ENCODE results near the gene C10orf105.

Gene C10orf105

DNA sequence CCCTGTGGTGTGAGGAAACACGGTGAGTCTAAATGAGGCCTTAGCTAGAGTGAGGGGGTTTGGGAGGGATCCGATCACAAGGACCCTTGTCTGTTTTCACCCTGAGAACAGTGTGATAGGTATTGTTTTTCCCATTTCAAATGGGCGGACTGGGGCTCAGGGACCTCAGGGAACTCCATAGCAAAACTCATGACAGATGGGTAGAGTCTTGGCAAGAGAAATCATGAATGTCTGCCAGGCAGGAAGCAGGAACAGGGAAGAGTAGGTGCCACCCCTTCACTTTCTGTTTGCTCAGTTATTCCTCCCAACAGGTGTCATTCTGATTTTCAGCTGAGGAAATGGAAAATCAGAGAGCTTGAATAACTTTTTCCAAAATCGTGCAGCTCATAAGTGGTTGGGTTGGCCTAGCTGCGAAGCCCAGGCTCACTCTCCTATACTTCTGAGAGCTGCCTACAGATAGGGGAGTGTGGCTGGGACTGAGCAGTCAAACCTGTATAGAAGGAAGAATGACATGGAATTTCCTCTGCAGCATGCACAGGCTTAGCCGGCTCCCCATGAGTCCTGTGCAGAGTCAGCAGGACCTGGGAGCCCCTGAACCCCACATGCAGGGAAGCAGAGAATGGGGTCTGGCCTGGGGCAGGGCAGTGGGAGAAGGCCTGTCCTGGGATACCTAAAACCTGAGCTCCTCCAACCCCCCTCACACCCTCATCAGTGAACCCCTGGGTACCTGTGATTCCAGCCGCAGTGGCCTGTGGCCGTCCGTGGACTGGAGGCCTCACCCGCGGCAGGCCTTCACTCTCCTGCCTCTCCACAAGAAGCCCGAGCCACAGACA lies 17.6 kb upstream of the C10orf105 start:
- DNase-seq, result no peak

DNA sequence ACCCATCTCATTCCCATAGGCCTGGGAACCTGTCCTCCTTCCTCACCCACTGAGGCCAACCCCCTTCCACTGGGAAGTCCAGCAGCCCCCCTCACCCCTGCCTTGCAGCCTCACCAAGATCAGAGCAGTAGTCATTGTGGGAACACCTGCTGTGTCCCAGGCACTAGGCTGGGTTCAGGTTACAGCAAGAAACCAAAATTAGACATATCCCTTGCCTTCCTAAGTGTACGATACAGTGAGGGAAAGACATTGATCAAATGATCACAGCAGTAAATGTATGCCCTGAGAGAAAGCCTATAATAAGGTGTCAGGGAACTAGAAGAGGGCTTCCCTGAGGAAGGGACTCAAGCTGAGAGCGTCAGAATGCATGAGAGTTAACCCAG lies 17.0 kb upstream of the C10orf105 start:
- DNase-seq, result no peak

DNA sequence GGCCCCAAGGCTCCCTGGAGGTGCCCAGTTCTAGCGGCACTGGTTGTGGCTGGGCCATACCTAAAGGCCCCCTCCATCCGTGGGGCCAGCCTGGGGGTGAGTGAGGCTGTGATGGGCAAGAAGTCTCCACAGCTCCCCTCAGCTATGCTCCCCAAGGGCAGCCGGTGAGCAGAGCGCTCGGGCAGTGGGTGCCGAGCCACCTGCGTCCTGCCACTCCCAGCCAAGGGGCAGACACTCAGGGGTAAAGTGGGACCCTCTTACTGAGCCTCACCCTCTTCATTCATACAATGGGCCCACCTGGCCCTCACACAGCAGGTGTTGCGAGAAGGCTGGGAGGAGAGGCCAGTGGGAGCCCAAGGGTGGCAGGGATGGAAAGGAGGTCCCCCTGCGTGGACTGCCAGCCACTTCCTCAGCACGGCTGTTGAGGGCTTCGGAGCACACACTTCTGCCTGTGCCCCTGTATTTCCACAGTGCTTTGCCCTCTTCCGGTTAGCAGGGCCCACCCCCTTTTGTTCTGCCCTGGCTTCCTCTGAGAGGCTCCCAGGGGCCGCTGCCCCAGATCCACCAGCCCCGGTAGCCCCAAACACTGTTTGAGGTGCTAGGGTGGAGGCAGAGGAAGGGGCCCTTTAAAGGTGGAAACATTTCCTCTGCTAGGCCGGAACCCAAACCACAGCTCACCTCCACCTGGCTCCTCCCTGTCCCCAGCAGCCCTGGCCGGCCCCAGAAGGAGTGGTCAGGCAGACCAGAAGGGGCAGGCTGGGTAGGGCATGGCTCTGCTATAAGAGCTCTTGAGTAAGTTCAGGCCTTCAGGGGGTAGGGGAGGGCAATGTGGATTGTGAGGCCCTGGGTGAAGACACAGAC lies 16.4 kb upstream of the C10orf105 start:
- no peak for DNase-seq

DNA sequence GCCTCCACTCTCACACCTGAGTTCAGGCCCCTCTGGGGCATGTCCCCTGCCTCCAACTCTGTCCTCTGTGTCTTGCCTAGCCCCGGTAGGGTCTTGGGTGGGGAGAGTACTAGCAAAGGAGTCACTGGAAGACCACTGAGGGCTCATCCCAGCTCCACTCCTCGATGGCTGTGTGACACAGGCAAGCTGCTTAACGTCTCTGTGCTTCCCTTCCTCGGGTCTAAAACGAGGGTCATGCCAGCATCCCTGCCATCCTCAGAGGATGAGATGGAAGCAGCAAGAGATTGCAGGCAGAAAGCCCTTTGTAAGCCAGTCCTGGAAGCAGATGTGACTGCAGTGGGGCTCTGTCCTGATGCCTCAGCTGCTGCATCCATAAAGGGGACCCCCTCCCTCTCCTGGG lies 15.2 kb upstream of the C10orf105 start:
- DNase-seq, result no peak

DNA sequence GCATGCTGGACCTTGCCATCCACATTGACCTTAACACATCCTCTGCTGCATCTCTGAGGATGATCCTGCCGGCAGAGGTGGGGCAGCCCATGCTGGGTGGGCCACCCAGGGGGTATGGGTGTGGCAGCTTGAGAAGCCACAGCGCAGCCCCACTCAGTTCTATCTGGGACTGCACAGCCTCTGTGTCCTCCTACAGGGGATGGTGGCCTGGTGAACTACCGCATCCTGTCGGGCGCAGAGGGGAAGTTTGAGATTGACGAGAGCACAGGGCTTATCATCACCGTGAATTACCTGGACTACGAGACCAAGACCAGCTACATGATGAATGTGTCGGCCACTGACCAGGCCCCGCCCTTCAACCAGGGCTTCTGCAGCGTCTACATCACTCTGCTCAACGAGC lies 12.2 kb upstream of the C10orf105 start:
- DNase-seq, result no peak

DNA sequence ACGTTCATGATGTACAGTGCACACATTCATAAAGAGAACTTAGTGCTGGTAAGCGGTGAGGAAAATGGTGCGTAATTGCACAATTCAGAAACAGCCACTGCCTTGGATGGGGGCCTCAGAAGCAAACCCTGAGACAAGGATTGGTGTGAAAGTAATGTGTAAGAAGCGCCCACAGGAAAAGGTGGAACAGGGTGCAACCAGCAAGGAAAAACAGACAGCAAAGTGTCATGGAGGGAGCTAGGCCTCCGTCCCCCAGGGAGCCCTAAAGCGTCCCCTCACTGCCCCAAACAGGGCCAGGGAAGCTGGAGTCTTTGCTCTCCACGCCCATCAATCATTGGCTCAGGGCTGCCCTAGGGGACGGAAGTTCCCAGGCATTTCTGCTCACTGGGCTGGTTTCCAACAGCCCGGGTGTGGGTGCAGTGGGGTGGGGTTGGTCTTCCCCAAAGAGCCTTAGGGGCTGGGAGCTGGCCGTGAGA lies 9.6 kb upstream of the C10orf105 start:
- no peak for DNase-seq

DNA sequence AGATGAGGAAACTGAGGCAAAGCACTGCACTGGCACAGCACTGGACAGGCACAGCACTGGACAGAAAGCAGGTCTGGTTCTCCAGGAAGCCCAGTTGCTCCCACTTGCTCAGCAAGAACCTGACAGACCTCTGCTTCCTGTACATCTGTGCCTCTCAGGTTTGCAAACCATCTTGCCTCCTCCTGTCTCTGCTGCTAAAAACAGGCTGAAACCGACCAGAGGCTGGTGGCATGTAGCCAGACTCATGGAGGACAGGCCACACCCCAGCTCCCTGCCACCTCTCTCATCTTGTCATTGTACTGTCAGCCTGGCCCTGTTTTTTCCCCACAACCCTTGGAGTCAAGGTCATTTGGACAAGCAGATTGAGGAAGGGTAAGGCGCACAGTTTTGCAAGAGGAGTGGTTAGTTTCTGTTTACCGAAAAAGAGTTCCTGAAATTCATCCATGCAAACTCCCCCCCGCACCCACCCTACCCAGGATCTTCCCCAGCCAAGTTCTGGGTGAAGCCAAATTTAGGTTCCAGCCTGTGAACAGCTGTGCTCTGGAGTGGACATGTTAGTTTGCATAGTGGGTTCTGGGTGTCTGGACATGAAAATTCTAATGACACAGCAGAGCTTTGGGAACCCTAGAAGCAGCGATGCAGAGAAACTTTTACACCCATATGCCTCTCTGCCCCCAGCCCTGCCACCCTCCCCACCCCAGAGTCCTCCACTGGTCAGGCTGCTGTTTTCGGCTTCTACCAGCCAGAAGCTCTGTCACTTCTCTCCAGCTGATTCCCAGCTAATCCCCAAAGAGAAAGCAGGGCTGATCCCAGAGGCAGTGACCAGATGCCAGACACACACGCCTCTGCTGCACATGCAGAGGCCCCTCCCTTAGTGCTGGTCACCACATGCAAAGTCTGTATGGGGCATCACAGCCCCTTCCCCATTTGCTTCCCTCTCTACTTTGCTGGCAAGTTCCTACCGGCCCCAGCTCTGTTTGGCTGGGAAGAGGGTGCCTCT lies 8.5 kb upstream of the C10orf105 start:
- no peak for DNase-seq

DNA sequence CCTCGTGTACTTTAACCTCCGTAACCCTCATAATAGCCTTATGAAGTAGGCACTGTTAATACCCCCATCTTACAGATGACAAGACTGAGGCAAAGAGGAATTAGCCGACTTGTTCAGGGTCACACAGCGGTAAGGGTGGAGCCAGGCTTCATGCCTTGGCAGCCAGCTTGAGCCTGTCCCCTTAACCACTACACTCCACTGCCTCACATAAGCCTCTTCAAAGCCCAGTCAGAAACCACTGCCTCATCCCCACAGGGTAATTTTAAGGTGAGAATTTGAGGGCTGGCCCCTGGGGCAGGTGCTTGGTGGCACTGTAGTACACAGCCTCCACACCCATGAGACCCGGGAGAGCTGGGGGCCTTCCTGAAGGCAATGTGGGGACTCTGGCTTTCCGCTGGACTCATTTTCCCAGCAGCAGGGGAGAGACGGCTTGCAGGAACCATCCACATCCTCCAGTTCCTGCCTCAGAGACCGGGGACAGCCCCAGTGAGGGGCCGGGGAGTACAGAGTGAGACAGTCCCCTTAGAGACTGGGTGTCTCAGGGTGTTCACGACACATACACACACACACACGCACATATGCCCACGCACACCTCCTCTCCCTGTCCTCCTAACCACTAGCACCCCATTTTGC lies 7.6 kb upstream of the C10orf105 start:
- no peak for DNase-seq

DNA sequence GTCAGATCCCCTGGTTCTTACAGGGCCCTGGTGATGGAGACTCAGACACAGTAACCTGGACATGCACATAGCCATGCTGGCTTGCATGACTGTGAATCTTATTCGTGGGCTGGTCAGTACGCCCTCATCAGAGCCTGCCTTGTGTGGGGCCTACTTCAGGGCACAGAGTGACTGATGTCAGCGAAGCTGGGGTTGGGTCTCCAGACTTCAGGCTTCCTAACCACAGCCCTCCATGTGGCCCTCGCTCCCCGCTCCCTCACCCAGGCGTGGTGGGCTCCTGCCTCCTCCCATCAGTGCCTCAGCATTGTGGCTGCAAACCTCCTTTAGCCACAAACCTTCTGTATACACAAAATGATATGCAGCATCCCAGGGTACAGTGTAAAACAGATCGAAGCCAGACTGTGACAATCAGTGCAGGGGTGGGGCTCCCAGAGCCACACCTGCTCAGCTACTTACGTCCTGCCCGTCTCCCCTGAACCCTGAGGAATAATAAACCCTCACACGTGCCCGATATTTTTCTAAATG lies 7.1 kb upstream of the C10orf105 start:
- no peak for DNase-seq

DNA sequence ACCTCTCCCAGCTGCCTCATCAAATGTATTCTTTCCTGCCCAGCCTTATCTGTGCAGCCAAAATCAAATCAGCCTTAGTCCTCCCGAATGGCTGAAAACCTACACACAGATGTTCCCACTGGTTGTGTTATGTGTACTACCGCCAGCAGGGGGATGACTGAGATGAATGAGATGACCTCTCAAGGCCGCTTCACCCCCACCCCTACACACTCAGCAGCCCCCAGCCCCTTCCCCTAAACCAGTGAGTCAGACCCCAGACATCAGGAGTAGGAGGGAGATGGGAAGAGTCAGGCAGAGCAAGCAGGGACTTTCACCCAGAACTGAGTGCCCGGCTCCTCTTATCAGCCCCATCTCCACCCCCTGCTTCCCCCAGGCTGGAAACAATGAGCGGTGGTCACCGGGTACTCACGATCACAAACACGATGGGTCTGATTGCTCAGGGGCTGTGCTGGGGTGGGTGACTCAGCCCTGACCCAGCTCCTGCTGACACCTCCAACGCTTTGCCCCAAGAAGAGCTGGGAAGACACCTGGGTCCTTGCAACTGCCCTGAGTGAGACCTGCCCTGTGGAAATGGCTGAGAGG lies 6.5 kb upstream of the C10orf105 start:
- no peak for DNase-seq

DNA sequence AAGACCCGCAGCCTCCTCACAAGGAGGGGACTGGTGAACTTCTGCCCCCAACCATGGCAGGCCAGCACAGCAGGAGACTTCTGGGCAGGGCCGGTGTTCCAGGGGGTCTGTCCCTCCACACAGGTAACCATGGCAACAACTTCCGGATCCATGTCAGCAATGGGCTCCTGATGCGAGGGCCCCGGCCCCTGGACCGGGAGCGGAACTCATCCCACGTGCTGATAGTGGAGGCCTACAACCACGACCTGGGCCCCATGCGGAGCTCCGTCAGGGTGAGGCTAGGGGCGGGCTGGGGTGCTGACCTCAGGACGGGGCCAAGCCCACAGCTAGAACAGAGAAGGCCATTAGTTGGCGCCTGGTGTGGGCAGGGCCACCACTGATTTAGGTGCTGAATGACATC lies 5.7 kb upstream of the C10orf105 start:
- no peak for DNase-seq

DNA sequence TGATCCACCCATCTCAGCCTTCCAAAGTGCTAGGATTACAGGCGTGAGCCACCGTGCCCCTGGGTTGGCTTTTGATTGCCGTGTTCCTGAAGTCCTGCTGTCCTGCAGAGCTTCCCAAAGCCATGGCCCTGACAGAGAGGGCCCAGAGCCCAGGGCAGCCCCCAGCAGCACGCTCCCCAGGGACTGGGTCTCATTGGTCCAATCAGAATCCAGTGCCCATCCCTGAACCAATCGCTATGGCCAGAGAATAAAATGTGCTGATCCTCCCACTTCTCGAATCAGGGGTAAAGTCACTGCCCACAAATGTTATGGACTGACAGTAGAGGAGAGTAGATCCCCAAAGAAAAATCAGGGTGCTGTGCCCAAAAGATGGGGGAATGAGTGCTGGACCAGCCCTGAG lies 5.0 kb upstream of the C10orf105 start:
- no peak for DNase-seq

DNA sequence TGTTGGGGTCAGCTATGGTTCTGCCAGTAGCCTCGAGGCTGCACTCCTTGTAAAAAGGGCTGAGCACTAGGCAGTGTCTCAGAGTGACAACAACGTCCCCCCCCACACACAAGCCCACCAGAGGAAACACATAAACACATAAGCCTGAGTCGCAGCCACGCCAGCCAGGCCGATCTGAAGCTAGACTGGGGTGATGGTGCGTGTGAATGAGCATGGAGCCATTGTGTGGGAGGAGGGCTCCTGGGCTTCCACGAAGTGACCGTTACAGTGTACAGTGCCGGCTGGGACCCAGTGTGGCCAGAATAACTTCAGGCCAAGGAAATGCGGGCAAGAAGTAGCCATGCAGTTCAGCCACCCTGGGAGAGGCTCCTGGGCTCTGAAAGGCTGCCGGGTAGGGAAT lies 3.7 kb upstream of the C10orf105 start:
- no peak for DNase-seq

DNA sequence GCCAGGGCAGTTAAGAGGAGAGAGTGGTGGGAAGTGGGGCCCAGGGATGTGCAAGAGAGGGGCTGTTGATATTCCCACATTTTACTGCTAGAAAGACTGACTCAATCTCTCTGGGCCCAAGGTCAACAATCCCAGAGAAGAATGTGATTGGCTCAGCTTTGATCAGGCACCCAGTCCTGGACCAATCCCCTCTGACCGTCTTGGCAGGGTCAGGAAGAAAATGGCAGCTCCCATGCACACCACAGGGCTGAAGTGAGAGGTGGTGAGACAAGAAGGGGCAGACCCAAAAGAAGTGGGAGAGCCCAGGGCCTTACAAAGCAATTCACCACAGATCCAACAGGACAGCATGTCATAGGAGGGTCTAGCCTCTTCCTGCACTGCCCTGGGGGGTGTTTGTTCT lies 3.3 kb upstream of the C10orf105 start:
- no peak for DNase-seq

DNA sequence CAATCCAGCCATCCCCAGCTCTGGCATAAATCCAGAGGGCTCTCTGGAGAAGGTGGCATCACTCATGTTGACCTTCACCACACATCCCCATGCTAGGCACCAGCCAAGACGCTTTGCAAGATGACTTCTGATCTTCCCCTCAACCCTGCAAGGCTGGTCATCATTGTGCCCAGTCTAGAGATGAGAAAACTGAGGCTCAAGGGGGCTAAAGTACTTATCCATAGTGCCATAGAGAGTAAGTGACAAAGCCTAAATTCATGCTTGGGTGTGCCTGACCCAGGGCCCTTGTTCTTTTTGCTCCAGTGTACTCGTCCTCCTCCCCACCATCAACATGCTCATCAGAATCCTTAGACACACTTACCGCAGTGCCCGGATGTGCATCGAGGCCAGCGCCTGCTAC lies 1.7 kb upstream of the C10orf105 start:
- no peak for DNase-seq

DNA sequence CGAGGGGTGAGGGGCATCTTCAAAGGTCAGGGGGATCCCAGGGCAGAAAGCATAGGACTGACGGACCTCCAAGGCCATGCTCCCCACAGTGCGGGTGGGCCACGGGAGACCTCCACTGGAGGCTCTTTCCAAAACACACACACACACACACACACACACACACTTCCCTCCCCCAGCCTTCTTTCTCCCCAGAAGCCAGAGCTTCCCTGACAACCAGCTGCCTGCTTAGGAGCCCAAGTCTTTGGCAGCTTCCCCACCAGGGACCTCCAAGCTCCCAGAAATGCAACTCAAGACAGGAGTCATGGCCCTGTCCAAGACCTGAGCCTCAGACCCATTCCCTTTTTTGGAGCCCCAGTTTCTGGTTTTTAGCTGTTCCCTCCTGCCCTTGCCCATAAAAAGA lies 710 bp upstream of the C10orf105 start:
- no peak for DNase-seq

DNA sequence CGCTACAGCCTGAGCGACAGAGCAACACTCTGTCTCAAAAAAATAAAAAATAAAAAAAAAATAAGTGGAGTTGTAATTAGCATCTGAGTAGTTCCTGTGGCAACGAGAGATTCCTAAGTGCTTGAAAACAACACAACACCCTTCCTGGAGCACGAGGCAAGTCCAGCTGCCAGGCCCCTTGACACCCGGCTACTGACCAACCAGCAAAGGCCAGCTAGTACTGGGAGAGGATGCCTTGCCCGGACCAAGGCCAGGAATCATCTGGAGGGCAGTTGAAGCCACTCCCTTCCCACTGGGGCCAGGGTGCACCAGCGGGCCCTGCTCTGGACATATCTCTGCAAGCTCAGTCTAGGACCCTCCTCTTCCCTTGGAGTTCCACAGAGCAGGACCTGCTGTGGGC lies 536 bp downstream of the C10orf105 start:
- no peak for DNase-seq

DNA sequence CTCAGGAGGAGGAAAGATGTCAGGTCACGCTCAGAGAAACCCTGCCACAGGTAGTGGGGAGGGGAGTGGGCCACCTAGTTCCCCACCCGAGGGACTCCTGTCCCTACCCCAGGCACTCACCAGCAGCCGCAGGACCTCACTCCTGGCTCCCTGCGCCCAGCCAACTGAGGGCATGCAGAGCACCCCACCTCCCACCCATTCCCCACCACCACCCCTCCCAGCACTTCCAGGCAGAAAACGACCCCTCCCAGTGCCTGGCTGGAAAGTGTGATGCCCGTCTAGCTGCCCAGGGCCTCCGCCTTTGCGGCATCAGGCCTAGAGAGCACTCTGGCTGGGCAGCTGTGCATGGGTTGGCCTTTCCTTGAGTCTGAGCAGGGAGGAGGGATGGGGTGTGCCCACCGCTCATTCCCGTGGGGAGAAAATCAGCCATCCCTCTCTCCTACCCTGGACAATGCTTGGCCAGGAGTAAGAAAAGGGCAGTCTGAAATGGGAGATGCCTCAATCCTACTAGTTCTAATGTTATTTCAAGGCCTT lies 1.3 kb downstream of the C10orf105 start:
- DNase-seq, result no peak

DNA sequence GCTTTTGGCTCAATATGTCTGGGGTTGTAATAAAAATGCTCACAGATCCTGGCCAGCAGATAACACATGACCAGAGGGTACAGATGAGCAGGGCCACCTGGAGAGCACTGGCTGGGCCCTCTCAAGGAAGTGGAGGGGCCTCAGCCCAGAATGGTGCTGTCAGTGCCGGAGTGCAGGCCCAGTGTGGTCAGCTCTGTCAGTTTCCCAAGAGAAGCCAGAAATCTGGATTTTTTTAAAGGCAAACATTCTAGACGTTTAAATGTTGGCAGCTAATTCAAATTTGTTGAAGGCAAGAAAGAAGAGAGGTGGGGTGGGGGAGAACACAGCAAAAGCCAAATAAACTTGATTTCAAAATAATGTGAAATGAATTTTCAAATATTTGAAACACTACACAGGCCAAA lies 2.0 kb downstream of the C10orf105 start:
- no peak for DNase-seq

DNA sequence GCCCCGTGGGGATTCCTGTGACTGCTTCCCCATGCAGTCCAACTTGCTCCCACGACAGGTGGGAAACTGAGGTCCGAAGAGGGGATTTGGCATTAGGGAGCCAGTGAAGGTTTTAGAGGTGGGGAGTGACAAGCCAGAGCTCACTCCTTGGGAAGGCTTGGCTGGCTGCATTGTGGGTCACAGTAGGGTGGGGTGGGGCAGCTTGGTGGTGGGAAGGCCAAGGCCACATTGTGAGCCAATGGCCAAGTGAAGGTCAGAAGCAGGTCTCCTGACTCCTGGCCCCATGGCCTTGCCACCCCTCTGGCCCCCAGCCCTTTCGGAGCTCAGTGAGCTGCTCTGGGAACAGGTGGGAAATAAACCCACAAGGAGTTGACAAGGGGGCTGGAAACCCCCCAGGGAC lies 2.5 kb downstream of the C10orf105 start:
- DNase-seq, result no peak

DNA sequence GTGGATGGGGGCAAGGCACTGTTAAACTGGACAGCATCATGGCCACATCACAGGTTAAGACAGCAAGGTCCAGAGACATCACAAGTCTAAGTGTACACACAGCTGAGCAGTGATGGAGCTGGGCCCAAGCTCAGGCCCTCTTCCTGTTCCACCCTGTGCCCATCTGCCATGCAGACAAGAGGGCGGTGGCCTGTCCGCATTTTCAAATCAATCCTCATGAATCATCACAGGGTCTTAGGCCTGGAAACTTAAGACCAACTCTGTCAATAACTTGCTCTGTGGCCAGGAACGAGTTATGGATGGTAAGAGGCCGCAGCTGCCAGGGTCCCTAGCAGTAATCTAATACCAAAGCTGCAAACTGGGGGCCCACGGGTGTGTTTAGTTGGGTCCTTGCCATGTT lies 3.2 kb downstream of the C10orf105 start:
- no peak for DNase-seq

DNA sequence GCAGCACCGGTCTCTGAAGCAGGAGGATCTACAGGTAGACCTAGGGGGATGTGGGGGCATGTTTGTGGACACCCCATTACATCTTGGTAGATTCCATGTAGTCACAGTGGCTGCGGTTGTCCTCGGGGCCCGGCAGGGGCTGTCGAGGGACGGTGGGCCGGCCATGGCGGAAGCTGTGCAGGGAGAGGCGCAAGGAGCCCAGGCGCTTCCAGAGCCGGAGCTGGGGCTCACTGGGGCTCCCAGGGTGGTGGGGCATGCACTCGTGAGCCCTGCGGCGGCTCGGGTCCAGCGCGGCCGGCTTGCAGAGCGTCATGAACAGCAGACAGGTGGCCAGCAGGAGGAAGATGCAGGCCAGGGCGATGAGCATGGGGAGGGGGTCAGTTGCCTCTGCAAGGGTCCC lies 3.7 kb downstream of the C10orf105 start:
- no peak for DNase-seq

All from SHP77 (cell line).